ENCODE data around the gene MNS1.

DNA sequence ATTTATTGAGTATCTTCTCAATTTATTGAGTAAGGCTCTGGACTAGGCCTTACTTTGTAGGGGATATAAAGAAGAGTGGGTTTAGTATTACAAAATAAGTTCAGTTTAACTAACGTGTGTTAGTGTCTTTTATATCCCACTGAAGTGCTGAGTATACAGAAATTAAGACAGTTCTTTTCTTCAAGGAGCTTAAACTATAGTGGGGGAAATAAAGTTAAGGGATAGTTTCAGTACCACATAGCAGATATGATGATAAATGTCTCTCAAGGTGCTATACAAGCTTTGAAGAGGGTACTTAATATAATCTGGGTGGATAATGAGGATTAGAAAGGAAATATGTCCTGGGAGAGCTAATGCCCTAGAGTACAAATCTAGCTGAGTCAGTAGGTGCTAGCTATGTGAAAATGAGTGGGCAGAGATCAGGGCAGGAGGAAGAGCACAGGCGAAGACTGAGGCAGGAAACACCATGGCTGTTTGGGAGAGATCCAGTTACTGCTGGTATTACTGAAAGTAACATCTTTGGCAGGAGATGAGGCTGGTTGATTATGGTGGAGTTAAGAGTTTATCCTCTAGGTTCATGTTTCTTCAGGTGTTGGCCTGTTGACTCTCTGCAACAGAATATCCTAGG, 53.7 kb downstream of the MNS1 start:
- TF ChIP-seq, protein P1, sequence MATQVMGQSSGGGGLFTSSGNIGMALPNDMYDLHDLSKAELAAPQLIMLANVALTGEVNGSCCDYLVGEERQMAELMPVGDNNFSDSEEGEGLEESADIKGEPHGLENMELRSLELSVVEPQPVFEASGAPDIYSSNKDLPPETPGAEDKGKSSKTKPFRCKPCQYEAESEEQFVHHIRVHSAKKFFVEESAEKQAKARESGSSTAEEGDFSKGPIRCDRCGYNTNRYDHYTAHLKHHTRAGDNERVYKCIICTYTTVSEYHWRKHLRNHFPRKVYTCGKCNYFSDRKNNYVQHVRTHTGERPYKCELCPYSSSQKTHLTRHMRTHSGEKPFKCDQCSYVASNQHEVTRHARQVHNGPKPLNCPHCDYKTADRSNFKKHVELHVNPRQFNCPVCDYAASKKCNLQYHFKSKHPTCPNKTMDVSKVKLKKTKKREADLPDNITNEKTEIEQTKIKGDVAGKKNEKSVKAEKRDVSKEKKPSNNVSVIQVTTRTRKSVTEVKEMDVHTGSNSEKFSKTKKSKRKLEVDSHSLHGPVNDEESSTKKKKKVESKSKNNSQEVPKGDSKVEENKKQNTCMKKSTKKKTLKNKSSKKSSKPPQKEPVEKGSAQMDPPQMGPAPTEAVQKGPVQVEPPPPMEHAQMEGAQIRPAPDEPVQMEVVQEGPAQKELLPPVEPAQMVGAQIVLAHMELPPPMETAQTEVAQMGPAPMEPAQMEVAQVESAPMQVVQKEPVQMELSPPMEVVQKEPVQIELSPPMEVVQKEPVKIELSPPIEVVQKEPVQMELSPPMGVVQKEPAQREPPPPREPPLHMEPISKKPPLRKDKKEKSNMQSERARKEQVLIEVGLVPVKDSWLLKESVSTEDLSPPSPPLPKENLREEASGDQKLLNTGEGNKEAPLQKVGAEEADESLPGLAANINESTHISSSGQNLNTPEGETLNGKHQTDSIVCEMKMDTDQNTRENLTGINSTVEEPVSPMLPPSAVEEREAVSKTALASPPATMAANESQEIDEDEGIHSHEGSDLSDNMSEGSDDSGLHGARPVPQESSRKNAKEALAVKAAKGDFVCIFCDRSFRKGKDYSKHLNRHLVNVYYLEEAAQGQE (IDR thresholded peaks at IDR 0.05; ENCODE audit: insufficient read depth in 1 of 2, low read depth in 2 of 2, low read length in 2 of 2): no peak
- TF ChIP-seq SIN3A (IDR thresholded peaks at IDR 0.05; ENCODE audit: borderline replicate concordance, insufficient read depth, low read length): no peak

All from PFSK-1 (cell line).